Measurements from ENCODE around the gene NUMB. TPM values are rescaled to one million over a fixed set of nuclear protein-coding genes. Genes with fewer than 3 reads are reported as not detected.

NUMB gene
- total RNA-seq, 1 experiment from 2014 or later = 46.5 TPM

- H3K27ac ChIP-seq (ENCODE audit: insufficient read length, low read depth, low read length) = no peak overlapping the region
- TF ChIP-seq CTCF (conservative IDR thresholded peaks at IDR 0.05) = no peak
- H3K79me2 ChIP-seq (ENCODE audit: insufficient read depth, low read length) = no peaks in the 10 kb centered on the region; the same call in 1 of the 2 replicates
- H4K8ac ChIP-seq (replicated peaks; ENCODE audit: insufficient read length, low read depth, low read length) = no peak overlapping the region
- no peaks in the 10 kb centered on the region for H3K23me2 ChIP-seq (ENCODE audit: insufficient read length, low read depth, low read length, poor library complexity, severe bottlenecking)
- peaks cover 0 to 2% of the 10 kb centered on the region in 2 experiments; a peak in 2 of 4 replicates for H3K4me1 Mint-ChIP-seq
- no peak overlapping the region for H3K23ac ChIP-seq (ENCODE audit: insufficient read length, low read depth, low read length)
- H3K4ac ChIP-seq (ENCODE audit: low read depth, low read length) = no peak overlapping the region
- no peak overlapping the region for H2BK120ac ChIP-seq (ENCODE audit: low read depth, low read length, poor library complexity, severe bottlenecking)
- no peak for DNase-seq
- no peaks in the 10 kb centered on the region; a peak in 1 of 5 replicates for H3K9me3 Mint-ChIP-seq
- no peaks in the 10 kb centered on the region; a peak in 1 of 7 replicates for H3K36me3 Mint-ChIP-seq (ENCODE audit: insufficient read depth in 1 of 3, low read depth in 3 of 3)
- H3K14ac ChIP-seq (ENCODE audit: insufficient read depth, low read length) = no peak overlapping the region
- no peak overlapping the region for H3K27ac Mint-ChIP-seq
- H3K27me3 Mint-ChIP-seq (ENCODE audit: low read depth) = no peaks in the 10 kb centered on the region
- no peaks in the 10 kb centered on the region; the same call in 1 of the 2 replicates for H3K4me1 ChIP-seq (ENCODE audit: insufficient read depth, low read length)
- H2AFZ ChIP-seq (ENCODE audit: low read length) = no peak overlapping the region
- H4K5ac ChIP-seq (ENCODE audit: insufficient read length, low read depth, low read length) = no peak overlapping the region
- H4K91ac ChIP-seq (ENCODE audit: insufficient read length, low read depth, low read length) = no peak overlapping the region
- H3K27me3 ChIP-seq (ENCODE audit: insufficient read depth, low read length) = no peaks in the 10 kb centered on the region
- H2BK12ac ChIP-seq (ENCODE audit: insufficient read length, low read depth, low read length) = no peak overlapping the region
- H3K4me2 ChIP-seq (ENCODE audit: insufficient read depth, insufficient read length, low read length) = no peak overlapping the region
- no peak overlapping the region for H2AK5ac ChIP-seq (ENCODE audit: insufficient read length, low read length)
- no peak overlapping the region for H2BK15ac ChIP-seq (ENCODE audit: low read depth, low read length)
- no peak overlapping the region for H3K18ac ChIP-seq (ENCODE audit: insufficient read length, low read depth, low read length)
- no peak overlapping the region for H3K4me3 Mint-ChIP-seq
- H4K20me1 ChIP-seq (ENCODE audit: control insufficient read depth, insufficient read depth, insufficient read length) = no peaks in the 10 kb centered on the region
- no peak overlapping the region for H3T11ph ChIP-seq (ENCODE audit: low read length)
- no peaks in the 10 kb centered on the region for H3K9me3 ChIP-seq (ENCODE audit: control insufficient read depth, low read depth, low read length)
- H3K79me1 ChIP-seq (ENCODE audit: insufficient read depth, low read depth, low read length, poor library complexity, severe bottlenecking) = no peaks in the 10 kb centered on the region
- no peak overlapping the region for H2BK20ac ChIP-seq (ENCODE audit: low read depth, low read length, poor library complexity, severe bottlenecking)
- no peak overlapping the region for H2BK5ac ChIP-seq (ENCODE audit: insufficient read length, low read length)
- no peak overlapping the region for H3K9ac ChIP-seq (ENCODE audit: extremely low read depth, insufficient read length, low read length)
- H3K56ac ChIP-seq (ENCODE audit: insufficient read length, low read depth, low read length) = no peak overlapping the region
These were observed 81.8 kb downstream of the NUMB start for GRCh38 chr14:73376585-73376984.
